Choroid plexus epithelial cell (primary cell): ENCODE results near the gene SFRP5.

Experiments
- DNase-seq: peaks from one replicate; pipeline ENCODE4 v3.0.0-alpha.2; 2010; ENCODE audit warnings: low read depth
- H3K4me3 ChIP-seq: 2 replicates; pipeline ENCODE4 v1.5.1; 2011; ENCODE audit warnings: low read depth, mild to moderate bottlenecking, control low read depth, low read length, moderate library complexity
- CTCF ChIP-seq: conservative IDR thresholded peaks from 2 replicates; pipeline ENCODE4 v1.5.1; 2011; ENCODE audit warnings: low read depth, mild to moderate bottlenecking, control low read depth, inconsistent platforms, low read length, moderate library complexity

SFRP5 gene

GRCh38 chr10:97747573-97747972 is 24.2 kb downstream of the SFRP5 start:
- H3K4me3 ChIP-seq: no peak overlapping the region
- no peak for DNase-seq
- no peak for TF ChIP-seq CTCF

DNA sequence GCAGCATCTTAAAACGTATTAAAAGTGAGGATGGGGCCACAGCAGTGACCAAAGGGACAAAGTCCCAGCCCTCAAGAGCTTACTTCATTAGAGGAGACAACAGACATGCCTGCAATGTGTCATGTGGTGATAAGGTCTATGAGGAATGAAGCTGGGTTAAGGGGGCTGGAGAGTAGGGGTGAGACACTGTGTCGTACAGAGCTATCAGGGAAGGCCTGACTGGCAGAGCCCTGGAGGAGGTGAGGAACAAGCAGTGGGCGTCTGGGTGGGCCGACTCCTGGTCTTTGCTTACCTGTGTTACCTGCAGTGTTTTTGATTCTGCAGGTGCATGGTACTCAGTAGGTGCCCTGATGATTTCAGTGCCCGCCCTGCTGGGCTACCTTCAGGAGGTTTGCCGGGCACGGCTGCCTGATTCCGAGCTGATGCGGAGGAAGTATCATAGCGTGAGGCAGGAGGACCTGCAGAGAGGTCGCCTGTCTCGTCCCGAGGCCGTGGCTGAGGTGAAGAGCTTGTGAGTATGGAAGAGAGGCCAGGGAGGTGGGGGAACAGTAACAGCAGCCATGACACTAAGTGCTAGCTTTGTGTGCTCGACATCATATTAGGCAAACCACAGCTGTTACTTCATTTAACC is 27.3 kb downstream of the SFRP5 start:
- no peak for DNase-seq
- H3K4me3 ChIP-seq: no peak overlapping the region
- no peak for TF ChIP-seq CTCF

GRCh38 chr10:97743169-97743943 is 28.4 kb downstream of the SFRP5 start:
- DNase-seq: no peak
- H3K4me3 ChIP-seq: no peak overlapping the region
- no peak for TF ChIP-seq CTCF

DNA sequence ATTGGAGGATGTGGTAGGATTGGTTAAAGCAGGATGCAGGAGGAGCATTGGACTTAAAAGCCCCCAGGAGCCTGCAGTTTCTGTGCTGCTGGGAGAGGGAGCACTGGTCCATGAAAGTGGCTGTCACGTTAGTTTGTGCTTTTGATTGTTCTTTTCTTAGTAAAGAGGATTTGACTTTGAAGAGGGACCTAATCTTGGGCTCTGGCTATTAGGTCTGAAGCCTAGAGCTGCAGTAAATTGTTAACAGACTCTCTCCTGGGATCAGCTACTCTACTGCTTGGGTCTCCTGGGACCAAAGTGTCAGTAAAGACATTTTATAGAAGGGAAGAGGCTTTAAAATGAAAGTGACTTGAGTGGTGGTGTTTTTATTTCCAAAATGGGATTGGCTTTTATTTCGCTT is 31.2 kb downstream of the SFRP5 start:
- H3K4me3 ChIP-seq: no peak overlapping the region

DNA sequence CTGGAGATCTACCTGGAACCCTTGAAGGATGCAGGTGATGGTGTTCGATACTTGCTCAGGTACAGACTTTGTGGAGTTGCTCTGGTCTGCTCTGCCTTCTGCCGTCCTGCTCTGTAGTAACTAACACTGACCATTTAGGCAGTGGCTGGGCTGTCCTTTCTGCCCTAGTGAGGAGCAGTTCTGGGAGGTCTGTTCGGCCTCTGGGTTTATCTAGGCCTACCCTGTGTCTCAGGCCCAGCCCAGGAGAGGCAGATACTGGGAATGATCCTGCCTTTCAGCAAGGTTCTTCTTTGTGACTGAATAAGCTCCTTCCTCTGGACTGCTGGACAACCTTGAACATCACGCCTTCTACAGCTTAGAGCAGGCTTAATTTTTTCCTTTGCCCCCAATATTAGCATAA is 33.2 kb downstream of the SFRP5 start:
- H3K4me3 ChIP-seq: peak overlapping the region; percentile 2
- no peak for DNase-seq
- TF ChIP-seq CTCF: no peak

More for the DNA sequence above, 31.2 kb downstream of the SFRP5 start:
- no peak for DNase-seq
- TF ChIP-seq CTCF: no peak

DNA sequence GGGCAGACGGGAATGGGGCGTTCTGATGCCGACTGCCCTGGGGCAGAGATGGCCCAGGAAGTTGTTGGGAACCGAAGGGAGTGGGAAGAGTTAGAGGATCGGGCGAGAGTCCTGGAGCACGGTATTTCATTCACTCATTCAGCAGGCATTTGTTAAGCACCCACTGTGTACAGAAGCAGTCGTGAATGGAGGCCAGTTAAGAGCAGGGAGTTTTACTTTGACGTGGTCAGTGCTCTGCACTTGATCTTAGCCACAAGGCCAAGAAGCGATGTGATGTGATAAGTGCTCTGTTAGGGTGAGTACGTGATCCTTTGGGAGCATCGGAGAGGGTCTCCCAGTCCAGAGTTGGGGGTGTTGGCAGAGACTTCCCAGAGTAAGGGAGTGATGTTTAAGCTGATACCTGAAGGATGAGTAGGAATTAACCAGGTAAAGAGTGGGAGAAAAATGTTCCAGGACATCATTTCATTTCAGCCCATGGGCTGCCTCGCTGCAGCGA is 34.0 kb downstream of the SFRP5 start:
- no peak for TF ChIP-seq CTCF
- DNase-seq: no peak
- H3K4me3 ChIP-seq: peak overlapping the region; percentile 99
